ENCODE measurements around the gene ATPAF1.

The ATPAF1 gene

DNA sequence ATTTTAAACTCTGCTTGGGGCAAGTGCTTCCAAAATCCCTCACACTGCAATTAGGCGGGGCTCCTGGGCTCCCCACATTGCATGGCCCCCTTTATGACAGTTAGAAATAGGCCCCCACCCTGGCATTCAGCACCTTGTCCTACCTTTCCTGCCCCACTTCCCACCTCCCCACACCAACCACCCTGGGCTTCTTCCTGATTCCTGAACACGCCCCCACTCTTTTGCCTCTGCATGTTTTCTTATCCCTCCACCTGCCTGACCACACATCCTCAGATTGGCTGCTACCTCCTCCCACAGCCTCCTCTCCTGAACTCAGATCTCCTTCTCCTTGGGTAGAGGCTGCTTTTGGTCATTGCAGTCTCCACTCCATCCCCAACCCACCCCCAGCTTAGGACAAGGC lies 53.1 kb downstream of the ATPAF1 start:
- no peak for TF ChIP-seq CTCF (IDR thresholded peaks at IDR 0.05)

DNA sequence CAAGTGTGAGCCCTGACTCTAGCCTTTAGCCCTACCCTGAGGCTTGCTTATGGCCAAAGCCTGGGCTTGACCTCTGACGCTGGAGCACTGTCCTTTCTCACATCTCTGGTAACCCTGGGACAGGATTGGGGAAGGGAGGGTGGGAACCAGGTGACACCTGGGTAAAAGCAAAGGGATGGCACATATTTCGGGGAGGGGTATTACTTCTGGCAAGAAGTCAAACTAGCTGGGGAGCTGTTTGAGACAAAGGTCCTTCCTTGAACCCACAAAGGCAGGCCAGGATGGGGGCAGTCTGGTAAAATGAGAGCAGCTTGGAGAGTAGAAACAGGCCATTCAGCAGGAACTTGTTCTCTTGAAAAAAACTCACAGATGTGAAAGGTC lies 53.6 kb downstream of the ATPAF1 start:
- TF ChIP-seq CTCF (IDR thresholded peaks at IDR 0.05) = no peak

DNA sequence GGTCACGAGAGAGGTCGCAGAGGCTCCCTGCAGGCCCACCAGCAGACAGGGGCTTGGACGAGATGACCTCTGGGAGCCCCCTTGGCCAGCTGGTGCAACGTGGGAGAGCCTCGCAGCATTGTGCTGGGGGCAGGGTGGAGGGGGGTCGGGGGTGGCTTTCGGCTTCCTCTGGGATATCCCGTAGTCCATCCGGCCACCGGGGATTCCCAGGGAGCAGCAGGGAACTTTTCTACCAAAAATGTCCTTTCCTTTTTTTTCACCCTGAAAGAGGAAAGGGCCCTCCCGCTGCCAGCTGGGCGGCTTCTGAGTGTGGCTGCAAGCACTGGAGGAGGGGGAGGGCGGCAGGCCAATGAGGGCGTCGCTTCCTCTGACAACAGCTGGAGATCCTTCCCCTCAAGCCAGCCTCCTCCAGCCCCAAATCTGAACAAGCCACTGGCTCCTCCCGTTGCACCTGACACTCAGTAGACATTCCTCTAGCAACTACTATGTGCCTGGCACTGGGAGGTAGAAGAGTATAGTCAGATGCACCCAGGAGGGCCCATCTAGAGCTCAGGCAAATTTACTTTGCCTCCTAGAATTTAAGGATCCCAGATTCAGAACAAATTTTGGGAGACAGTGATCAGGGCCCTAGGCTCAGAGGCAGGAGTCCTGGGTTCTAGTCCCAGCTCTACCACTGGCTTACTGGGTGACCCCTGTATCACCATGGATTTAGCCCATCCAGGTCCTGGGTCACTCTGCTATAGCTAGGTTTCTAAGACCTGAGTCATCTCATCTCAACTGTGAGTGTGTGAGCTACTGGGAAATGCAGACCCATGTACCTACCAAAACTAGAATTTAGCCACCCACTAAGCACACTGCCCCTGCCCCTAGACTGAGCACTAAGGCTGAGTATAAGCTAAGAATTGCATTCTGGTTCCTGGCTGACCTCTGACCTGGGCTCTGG lies 54.2 kb downstream of the ATPAF1 start:
- TF ChIP-seq CTCF (IDR thresholded peaks at IDR 0.05) = no peak

DNA sequence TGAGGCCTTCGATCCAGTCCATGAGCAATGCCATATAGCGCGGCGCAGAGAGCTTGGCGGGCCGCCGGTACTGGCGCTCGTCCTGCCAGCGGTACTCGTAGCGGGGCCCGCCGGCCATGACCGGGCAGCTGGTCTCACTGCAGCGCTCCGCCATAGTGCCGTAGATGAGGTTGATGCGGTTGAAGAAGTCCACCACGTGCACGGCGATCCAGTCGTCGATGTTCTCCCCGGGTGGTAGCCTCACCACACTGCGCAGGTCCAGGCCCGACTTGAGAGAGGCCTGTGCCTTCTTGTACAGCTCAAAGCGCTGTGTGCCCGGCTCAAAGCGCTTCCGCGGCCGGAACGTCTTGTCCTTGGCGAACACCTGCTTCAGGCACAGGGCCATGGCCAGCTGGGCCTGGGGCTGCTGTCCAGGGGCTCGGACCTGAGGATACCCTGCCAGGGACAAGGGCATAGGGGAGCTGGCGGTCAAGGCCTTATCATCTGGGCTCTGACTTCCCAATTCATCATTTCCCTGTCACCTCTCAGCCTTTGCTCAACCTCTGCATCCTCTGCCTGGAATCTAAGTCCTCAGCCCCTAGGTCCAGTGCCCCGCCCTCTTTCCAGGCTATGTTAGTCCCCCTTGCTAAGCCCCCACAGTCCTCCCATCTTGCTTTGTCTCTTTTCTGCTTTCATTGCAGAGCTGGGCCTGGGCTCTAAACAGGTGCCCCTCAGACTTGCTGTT lies 55.1 kb downstream of the ATPAF1 start:
- TF ChIP-seq CTCF (IDR thresholded peaks at IDR 0.05) = no peak

DNA sequence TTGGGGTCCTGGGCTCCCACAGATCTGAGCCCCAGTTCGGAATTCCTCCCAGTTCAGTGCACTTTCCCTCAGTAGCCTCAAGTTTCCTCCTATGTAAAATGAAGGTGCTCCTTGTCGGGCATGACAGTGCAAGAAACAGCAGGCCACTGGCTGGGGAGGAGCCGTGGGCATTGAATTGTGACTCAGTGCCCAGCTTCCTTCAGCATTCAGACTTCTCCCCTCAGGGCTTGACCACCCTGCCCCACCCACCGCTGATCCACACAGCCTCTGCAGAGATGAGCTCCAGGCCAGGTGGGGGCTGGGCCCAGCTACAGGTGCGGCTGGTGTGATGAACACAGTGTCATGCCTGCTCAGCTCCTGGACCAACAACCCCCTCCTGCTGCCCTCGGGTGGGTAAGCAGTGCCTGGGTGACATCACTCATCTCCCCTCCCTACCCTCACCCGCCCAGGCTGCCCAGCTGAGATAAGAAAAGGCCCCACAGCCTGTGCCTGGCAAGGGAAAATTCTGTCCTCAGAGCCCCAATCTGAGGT lies 56.4 kb downstream of the ATPAF1 start:
- no peak for TF ChIP-seq CTCF (IDR thresholded peaks at IDR 0.05)

- no peak for TF ChIP-seq CTCF (IDR thresholded peaks at IDR 0.05)
Measured at GRCh38 chr1:46607345-46608130, 60.6 kb downstream of the ATPAF1 start.

Measured in LNCAP (cell line).